Kidney (tissue), 14 donors: ENCODE data around the gene TM4SF20. TPM values are rescaled to one million over a fixed set of nuclear protein-coding genes. Genes with fewer than 3 reads are reported as not detected.

ENCODE experiments used
- DNase-seq, 5 donors: peaks; one replicate each; pipeline ENCODE4 v3.0.0-alpha.2; 2013 to 2020
- FAIRE-seq: peaks from 2 replicates; lab custom pipeline; 2012; peaks lifted over from hg19 to GRCh38; lab: Jason Lieb, UNC
- H3K27ac ChIP-seq, 2 donors: one replicate each; pipeline ENCODE4 v1.7.0; 2013; ENCODE audit warnings: low read depth in 2 of 2, low read length in 2 of 2, inconsistent platforms in 1 of 2
- H3K27me3 ChIP-seq: one replicate; pipeline ENCODE4 v1.7.1; 2013; ENCODE audit warnings: low read length, inconsistent platforms; ENCODE audit not compliant: control insufficient read depth, insufficient read depth
- H3K36me3 ChIP-seq, 3 donors: one replicate each; pipeline versions ENCODE4 v1.7.0 to v1.7.1; 2013; ENCODE audit warnings: low read length in 3 of 3, control low read depth in 1 of 3, inconsistent platforms in 1 of 3; ENCODE audit not compliant: insufficient read depth in 3 of 3, control insufficient read depth in 2 of 3
- H3K4me1 ChIP-seq, 3 donors: one replicate each; pipeline versions ENCODE4 v1.7.0 to v1.7.1; 2013; ENCODE audit warnings: low read length in 3 of 3, inconsistent platforms in 1 of 3, low read depth in 1 of 3; ENCODE audit not compliant: control insufficient read depth in 2 of 3, insufficient read depth in 2 of 3
- H3K4me3 ChIP-seq, 3 donors: one replicate each; pipeline versions ENCODE4 v1.7.0 to v1.8.1; 2013; ENCODE audit warnings: low read length in 3 of 3, control low read depth in 1 of 3, inconsistent platforms in 1 of 3
- H3K9ac ChIP-seq, 3 donors: one replicate each; pipeline versions ENCODE4 v1.7.0 to v1.7.1; 2013; ENCODE audit warnings: low read length in 3 of 3, control low read depth in 1 of 3, inconsistent platforms in 1 of 3
- H3K9me3 ChIP-seq, 3 donors: one replicate each; pipeline versions ENCODE4 v1.7.0 to v1.7.1; 2013; ENCODE audit warnings: low read length in 3 of 3, control low read depth in 1 of 3, inconsistent platforms in 1 of 3; ENCODE audit not compliant: control insufficient read depth in 2 of 3, insufficient read depth in 1 of 3
- CTCF ChIP-seq: IDR thresholded peaks from 3 replicates; pipeline ENCODE4 v1.5.1; 2012; ENCODE audit warnings: mild to moderate bottlenecking, moderate library complexity, borderline replicate concordance; ENCODE audit not compliant: insufficient read depth; ENCODE audit errors: extremely low read depth
- intact Hi-C: fragments of 100-400 bp; cut with DNase I; formaldehyde crosslinking; loops from one replicate; pipeline ENCODE4 v1.11.1; 2022
- polyA plus RNA-seq: library from polyadenylated mRNA; stranded (reverse); fragments of 350-450 nt; fragmentation: Illumina TruSeq; extraction: RNeasy Lipid Tissue Mini Kit (QIAGEN cat#74804); gene quantifications from one replicate; pipeline ENCODE4 v1.2.3, GENCODE V29; 2014; ENCODE audit warnings: low read depth, low replicate concordance; ENCODE audit not compliant: insufficient read depth
- total RNA-seq: library from RNA; stranded (reverse); fragmentation: NEBNext Ultra II Directional; extraction: Animal tissue kit (Norgen Biotek cat#: 25700); gene quantifications from one replicate; pipeline ENCODE4 v1.2.1, GENCODE V29; 2021
- donor health status: control.
- donor health status: control.
- donor health status: control.
- donor health status: control.
- donor health status: control.
- donor health status: DM: yes; HTN: yes; CAD: no.
- donor health status: Normal renal cell carcinoma (clear cell type).

The TM4SF20 gene
- total and polyA plus RNA-seq, 2 donors from 2014 or later, result not detected

DNA sequence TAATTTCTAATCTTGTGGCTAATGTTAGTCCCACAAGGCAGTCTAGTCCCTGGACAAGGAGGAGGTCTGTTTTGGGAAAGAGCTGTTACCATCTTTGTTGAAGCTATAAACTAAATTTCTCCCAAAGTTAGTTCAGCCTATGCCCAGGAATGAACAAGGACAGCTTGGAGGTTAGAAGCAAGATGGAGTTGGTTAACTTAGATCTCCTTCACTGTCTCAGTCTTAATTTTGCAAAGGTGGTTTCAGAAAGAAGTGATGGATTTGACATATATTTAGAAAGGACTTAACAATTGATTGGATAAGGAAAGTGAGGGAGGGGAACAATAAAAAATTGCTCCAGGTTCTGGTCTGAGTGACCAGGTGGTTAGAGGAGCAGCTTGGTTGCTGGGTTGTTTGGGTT lies 23.2 kb upstream of the TM4SF20 start:
- DNase-seq (no peak), FAIRE-seq (no peak)
- intact Hi-C loops, result loop anchor here (10.0 kb wide), 1 partner anchor 362 kb away; no protein-coding TSS in a partner anchor
- no peak overlapping the region for H3K9ac ChIP-seq
- H3K9me3 ChIP-seq, result no peaks in the 10 kb centered on the region
- H3K27ac ChIP-seq, result no peak overlapping the region
- TF ChIP-seq CTCF, result no peak
- no peaks in the 10 kb centered on the region for H3K27me3 ChIP-seq
- no peaks in the 10 kb centered on the region for H3K36me3 ChIP-seq
- no peak overlapping the region for H3K4me3 ChIP-seq
- H3K4me1 ChIP-seq, result peaks cover 6 to 10% (median 8%) of the 10 kb centered on the region in 3 donors

- no peak for DNase-seq
- Histone ChIP-seq H3K9ac (no peak overlapping the region), H3K36me3 (no peaks in the 10 kb centered on the region), H3K27me3 (no peaks in the 10 kb centered on the region), H3K27ac (no peak overlapping the region), H3K4me1 (peaks cover 2 to 3% (median 3%) of the 10 kb centered on the region in 3 donors), H3K4me3 (no peak overlapping the region), H3K9me3 (no peaks in the 10 kb centered on the region)
- FAIRE-seq, result no peak
- no peak for TF ChIP-seq CTCF
- intact Hi-C loops, result loop anchor here (10.0 kb wide), 1 partner anchor 363 kb away; no protein-coding TSS in a partner anchor
Measured at GRCh38 chr2:227401550-227401949, 22.4 kb upstream of the TM4SF20 start.

- no peaks in the 10 kb centered on the region for H3K27me3 ChIP-seq
- no peak for DNase-seq
- no peaks in the 10 kb centered on the region for H3K36me3 ChIP-seq
- no peak overlapping the region for H3K27ac ChIP-seq
- intact Hi-C loops, result no loop called here
- H3K4me1 ChIP-seq, result no peaks in the 10 kb centered on the region
- FAIRE-seq, result no peak
- H3K9ac ChIP-seq, result no peak overlapping the region
- H3K9me3 ChIP-seq, result no peaks in the 10 kb centered on the region
- no peak for TF ChIP-seq CTCF
- no peak overlapping the region for H3K4me3 ChIP-seq
Measured at GRCh38 chr2:227398684-227399670, 19.9 kb upstream of the TM4SF20 start.
